CD4-positive, CD25-positive, alpha-beta regulatory T cell (primary cell): ENCODE data around the gene RBBP5. TPM values are rescaled to one million over a fixed set of nuclear protein-coding genes. Genes with fewer than 3 reads are reported as not detected.

Source experiments
- ATAC-seq, 2 donors: fragments of 150-1000 bp; cut with Tn5 transposase; one replicate each; pipeline ENCODE4 v1.10.0; 2021; ENCODE audit warnings: low read depth in 2 of 2, moderate number of reproducible peaks in 2 of 2, moderate library complexity in 1 of 2
- DNase-seq, 3 donors: peaks; one replicate each; pipeline versions ENCODE4 v3.0.0 to v3.0.0-alpha.2; 2012 to 2022; ENCODE audit warnings: mixed read lengths in 1 of 3
- H3K27ac ChIP-seq: one replicate; pipeline ENCODE4 v1.7.0; 2013; ENCODE audit warnings: mild to moderate bottlenecking, low read length; ENCODE audit not compliant: insufficient read depth, poor library complexity, severe bottlenecking
- H3K27me3 ChIP-seq: one replicate; pipeline ENCODE4 v1.7.0; 2013; ENCODE audit warnings: low read length; ENCODE audit not compliant: control insufficient read depth, insufficient read depth
- H3K36me3 ChIP-seq: one replicate; pipeline ENCODE4 v1.7.0; 2013; ENCODE audit warnings: mild to moderate bottlenecking, low read length, moderate library complexity; ENCODE audit not compliant: control insufficient read depth, insufficient read depth
- H3K4me1 ChIP-seq: 2 replicates; pipeline ENCODE4 v1.7.0; 2013; ENCODE audit warnings: mild to moderate bottlenecking, low read length; ENCODE audit not compliant: insufficient read depth, control insufficient read depth, poor library complexity, severe bottlenecking
- H3K4me3 ChIP-seq: one replicate; pipeline ENCODE4 v1.7.0; 2013; ENCODE audit warnings: low read depth, mild to moderate bottlenecking, low read length, moderate library complexity
- H3K9me3 ChIP-seq, 2 experiments: 1 replicate in 1 of 2; 2 replicates in 1 of 2; pipeline ENCODE4 v1.7.0; 2013; ENCODE audit warnings: low read length in 2 of 2, mild to moderate bottlenecking in 1 of 2, moderate library complexity in 1 of 2; ENCODE audit not compliant: control insufficient read depth in 2 of 2
- H3K27ac Mint-ChIP-seq, 3 donors: one replicate each; pipeline ENCODE4 v1.8.0; 2020 to 2022; ENCODE audit warnings: mild to moderate bottlenecking in 3 of 3, mixed read lengths in 3 of 3, moderate library complexity in 2 of 3
- H3K27me3 Mint-ChIP-seq: one replicate; pipeline ENCODE4 v1.8.0; 2022; ENCODE audit warnings: mild to moderate bottlenecking, mixed read lengths
- H3K36me3 Mint-ChIP-seq: one replicate; pipeline ENCODE4 v1.8.0; 2020; ENCODE audit warnings: mixed read lengths
- H3K4me1 Mint-ChIP-seq, 4 donors: one replicate each; pipeline ENCODE4 v1.8.0; 2020 to 2022; ENCODE audit warnings: mixed read lengths in 4 of 4, mild to moderate bottlenecking in 1 of 4
- H3K4me3 Mint-ChIP-seq, 4 donors: one replicate each; pipeline ENCODE4 v1.8.0; 2020 to 2022; ENCODE audit warnings: mild to moderate bottlenecking in 4 of 4, mixed read lengths in 4 of 4, moderate library complexity in 3 of 4
- H3K9me3 Mint-ChIP-seq, 7 donors: one replicate each; pipeline ENCODE4 v1.8.0; 2020 to 2022; ENCODE audit warnings: mixed read lengths in 7 of 7, mild to moderate bottlenecking in 3 of 7, moderate library complexity in 2 of 7
- polyA plus RNA-seq, 4 donors: library from polyadenylated mRNA; unstranded; fragments of 300-500 nt; fragmentation: Illumina TruSeq; gene quantifications; one replicate each; pipeline ENCODE4 v1.2.3, GENCODE V29; 2021
- total RNA-seq: library from RNA; stranded (reverse); gene quantifications from one replicate; pipeline ENCODE4 v1.2.3, GENCODE V29; 2022

RBBP5 gene
- total and polyA plus RNA-seq, 5 donors from 2014 or later, result 18.5 to 26.5 (median 21.2) TPM

DNA sequence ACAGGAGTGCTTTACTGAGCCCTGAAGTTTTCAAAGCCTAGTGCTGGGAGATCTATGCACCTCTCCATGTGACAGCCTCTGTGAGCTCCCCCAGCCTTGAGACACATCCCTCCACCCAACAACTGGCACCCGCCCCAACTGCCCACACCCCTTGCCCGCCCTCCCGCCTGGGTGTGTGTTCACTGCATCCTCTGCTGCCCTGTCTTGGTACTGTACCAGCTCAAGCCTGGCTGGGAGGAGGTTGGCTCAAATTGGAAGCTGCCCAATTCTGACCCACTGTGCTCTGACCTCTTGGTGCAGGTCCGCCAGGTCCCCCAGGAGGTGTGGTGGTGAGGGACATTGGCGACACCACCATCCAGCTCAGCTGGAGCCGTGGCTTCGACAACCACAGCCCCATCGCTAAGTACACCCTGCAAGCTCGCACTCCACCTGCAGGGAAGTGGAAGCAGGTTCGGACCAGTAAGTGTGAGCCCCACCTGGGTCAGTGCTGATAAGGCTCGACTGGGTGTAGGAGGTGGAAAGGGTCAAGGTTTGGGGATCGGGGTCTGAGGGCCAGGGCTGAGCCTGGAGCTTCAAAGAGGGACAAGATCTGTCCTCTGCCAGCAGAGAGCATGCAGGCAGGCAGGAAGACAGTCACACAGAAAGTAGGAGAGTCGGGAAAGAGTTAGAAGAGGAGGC is 55.5 kb downstream of the RBBP5 start:
- no peaks in the 10 kb centered on the region for H3K36me3 ChIP-seq
- H3K27ac ChIP-seq, result no peak overlapping the region
- H3K27me3 ChIP-seq, result no peaks in the 10 kb centered on the region
- no peak overlapping the region for H3K4me3 ChIP-seq
- Mint-ChIP-seq H3K27ac (peak overlapping the region in 1 of 3 donors; percentile 67), H3K4me3 (no peak overlapping the region), H3K36me3 (no peaks in the 10 kb centered on the region), H3K9me3 (peaks cover 0 to 2% (median 0%) of the 10 kb centered on the region in 7 donors), H3K4me1 (peaks cover 0 to 5% (median 0%) of the 10 kb centered on the region in 4 donors), H3K27me3 (peaks cover 9% of the 10 kb centered on the region)
- no peaks in the 10 kb centered on the region for H3K9me3 ChIP-seq
- no peak for DNase-seq
- ATAC-seq, result no peak
- peaks cover 4% of the 10 kb centered on the region for H3K4me1 ChIP-seq

DNA sequence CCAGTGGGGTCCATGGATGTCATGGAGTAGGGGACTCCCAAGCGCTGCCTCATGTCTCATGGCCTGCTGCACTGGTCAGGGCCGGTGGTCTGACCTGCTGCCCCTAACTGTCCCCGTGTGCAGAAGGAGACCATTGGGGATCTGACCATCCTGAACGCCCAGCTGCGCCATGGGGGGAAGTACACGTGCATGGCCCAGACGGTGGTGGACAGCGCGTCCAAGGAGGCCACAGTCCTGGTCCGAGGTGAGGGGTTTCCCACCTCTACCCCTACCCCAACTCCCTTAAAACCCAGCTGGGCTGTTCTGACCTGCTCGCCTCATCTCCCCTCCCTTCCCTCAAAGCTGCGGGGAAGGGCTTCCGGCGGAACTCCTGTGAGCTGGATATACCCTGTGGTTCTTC is 56.1 kb downstream of the RBBP5 start:
- Histone ChIP-seq H3K36me3 (no peaks in the 10 kb centered on the region), H3K27ac (no peak overlapping the region), H3K9me3 (no peaks in the 10 kb centered on the region), H3K4me3 (no peak overlapping the region), H3K27me3 (no peaks in the 10 kb centered on the region), H3K4me1 (peaks cover 4% of the 10 kb centered on the region)
- Mint-ChIP-seq H3K4me3 (no peak overlapping the region), H3K36me3 (no peaks in the 10 kb centered on the region), H3K27ac (no peak overlapping the region), H3K9me3 (peaks cover 0 to 2% (median 0%) of the 10 kb centered on the region in 7 donors), H3K4me1 (peaks cover 0 to 5% (median 0%) of the 10 kb centered on the region in 4 donors), H3K27me3 (peaks cover 9% of the 10 kb centered on the region)
- DNase-seq (no peak), ATAC-seq (no peak)

GRCh38 chr1:205064741-205065316 is 56.9 kb downstream of the RBBP5 start:
- Histone ChIP-seq H3K27ac (no peak overlapping the region), H3K27me3 (no peaks in the 10 kb centered on the region), H3K4me1 (peaks cover 4% of the 10 kb centered on the region), H3K9me3 (no peaks in the 10 kb centered on the region), H3K4me3 (no peak overlapping the region), H3K36me3 (no peaks in the 10 kb centered on the region)
- Mint-ChIP-seq H3K4me1 (peaks cover 0 to 5% (median 0%) of the 10 kb centered on the region in 4 donors), H3K9me3 (peaks cover 0 to 2% (median 0%) of the 10 kb centered on the region in 7 donors), H3K36me3 (no peaks in the 10 kb centered on the region), H3K27ac (no peak overlapping the region), H3K27me3 (peaks cover 9% of the 10 kb centered on the region), H3K4me3 (no peak overlapping the region)
- DNase-seq (no peak), ATAC-seq (no peak)

GRCh38 chr1:205064301-205064700 is 57.5 kb downstream of the RBBP5 start:
- H3K27me3 ChIP-seq, result no peaks in the 10 kb centered on the region
- Mint-ChIP-seq H3K4me3 (no peak overlapping the region), H3K27ac (no peak overlapping the region), H3K27me3 (peaks cover 9% of the 10 kb centered on the region), H3K4me1 (peaks cover 0 to 5% (median 0%) of the 10 kb centered on the region in 4 donors), H3K9me3 (peaks cover 0 to 2% (median 0%) of the 10 kb centered on the region in 7 donors), H3K36me3 (no peaks in the 10 kb centered on the region)
- no peak for DNase-seq
- no peaks in the 10 kb centered on the region for H3K9me3 ChIP-seq
- no peak for ATAC-seq
- no peak overlapping the region for H3K27ac ChIP-seq
- no peak overlapping the region for H3K4me3 ChIP-seq
- peaks cover 4% of the 10 kb centered on the region for H3K4me1 ChIP-seq
- no peaks in the 10 kb centered on the region for H3K36me3 ChIP-seq

GRCh38 chr1:205062895-205063294 is 58.9 kb downstream of the RBBP5 start:
- no peaks in the 10 kb centered on the region for H3K9me3 ChIP-seq
- ATAC-seq, result no peak
- no peaks in the 10 kb centered on the region for H3K36me3 Mint-ChIP-seq
- H3K4me3 Mint-ChIP-seq, result no peak overlapping the region
- peaks cover 0 to 5% (median 0%) of the 10 kb centered on the region in 4 donors for H3K4me1 Mint-ChIP-seq
- H3K4me1 ChIP-seq, result peaks cover 4% of the 10 kb centered on the region
- no peak for DNase-seq
- no peak overlapping the region for H3K4me3 ChIP-seq
- peaks cover 9% of the 10 kb centered on the region for H3K27me3 Mint-ChIP-seq
- no peaks in the 10 kb centered on the region for H3K36me3 ChIP-seq
- no peak overlapping the region for H3K27ac Mint-ChIP-seq
- H3K9me3 Mint-ChIP-seq, result peaks cover 0 to 2% (median 0%) of the 10 kb centered on the region in 7 donors
- H3K27ac ChIP-seq, result no peak overlapping the region
- H3K27me3 ChIP-seq, result no peaks in the 10 kb centered on the region

GRCh38 chr1:205062319-205062718 is 59.5 kb downstream of the RBBP5 start:
- H3K27me3 ChIP-seq, result no peaks in the 10 kb centered on the region
- peaks cover 0 to 5% (median 0%) of the 10 kb centered on the region in 4 donors for H3K4me1 Mint-ChIP-seq
- no peaks in the 10 kb centered on the region for H3K36me3 Mint-ChIP-seq
- DNase-seq (no peak), ATAC-seq (no peak)
- H3K9me3 ChIP-seq, result no peaks in the 10 kb centered on the region
- H3K4me3 Mint-ChIP-seq, result no peak overlapping the region
- peaks cover 0 to 2% (median 0%) of the 10 kb centered on the region in 7 donors for H3K9me3 Mint-ChIP-seq
- no peak overlapping the region for H3K27ac Mint-ChIP-seq
- H3K36me3 ChIP-seq, result no peaks in the 10 kb centered on the region
- no peak overlapping the region for H3K27ac ChIP-seq
- no peak overlapping the region for H3K4me3 ChIP-seq
- H3K27me3 Mint-ChIP-seq, result peaks cover 9% of the 10 kb centered on the region
- peaks cover 4% of the 10 kb centered on the region for H3K4me1 ChIP-seq

DNA sequence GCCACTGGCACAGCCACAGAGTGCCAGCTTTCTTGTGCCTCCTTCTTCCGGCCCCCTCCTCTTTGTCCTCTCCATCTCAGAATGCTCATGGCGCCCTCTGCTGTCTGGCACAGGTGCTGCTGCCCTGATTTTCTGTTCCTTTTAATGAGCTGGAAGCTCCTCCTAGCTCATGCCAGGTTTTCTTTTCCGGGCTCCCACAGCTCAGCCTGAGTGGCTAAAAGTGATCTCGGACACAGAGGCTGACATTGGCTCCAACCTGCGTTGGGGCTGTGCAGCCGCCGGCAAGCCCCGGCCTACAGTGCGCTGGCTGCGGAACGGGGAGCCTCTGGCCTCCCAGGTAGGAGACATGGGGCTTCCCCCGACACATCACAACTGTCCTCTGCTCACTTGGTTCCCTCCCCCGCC is 60.1 kb downstream of the RBBP5 start:
- no peak overlapping the region for H3K27ac ChIP-seq
- H3K27me3 ChIP-seq, result no peaks in the 10 kb centered on the region
- no peak overlapping the region for H3K4me3 ChIP-seq
- H3K9me3 Mint-ChIP-seq, result peaks cover 0 to 2% (median 0%) of the 10 kb centered on the region in 7 donors
- H3K4me3 Mint-ChIP-seq, result no peak overlapping the region
- DNase-seq (peak; percentile 33 to 73 (median 61)), ATAC-seq (peak; percentile 54 to 71)
- no peak overlapping the region for H3K27ac Mint-ChIP-seq
- H3K9me3 ChIP-seq, result no peaks in the 10 kb centered on the region
- no peaks in the 10 kb centered on the region for H3K36me3 Mint-ChIP-seq
- no peaks in the 10 kb centered on the region for H3K36me3 ChIP-seq
- peaks cover 0 to 5% (median 0%) of the 10 kb centered on the region in 4 donors for H3K4me1 Mint-ChIP-seq
- H3K4me1 ChIP-seq, result peaks cover 4% of the 10 kb centered on the region
- peaks cover 9% of the 10 kb centered on the region for H3K27me3 Mint-ChIP-seq

GRCh38 chr1:205061227-205061626 is 60.6 kb downstream of the RBBP5 start:
- no peak for ATAC-seq
- Mint-ChIP-seq H3K4me3 (no peak overlapping the region), H3K4me1 (peaks cover 0 to 5% (median 0%) of the 10 kb centered on the region in 4 donors), H3K36me3 (no peaks in the 10 kb centered on the region), H3K9me3 (no peaks in the 10 kb centered on the region), H3K27ac (no peak overlapping the region), H3K27me3 (peaks cover 9% of the 10 kb centered on the region)
- Histone ChIP-seq H3K4me1 (peaks cover 4% of the 10 kb centered on the region), H3K9me3 (no peaks in the 10 kb centered on the region), H3K36me3 (no peaks in the 10 kb centered on the region), H3K4me3 (no peak overlapping the region), H3K27me3 (no peaks in the 10 kb centered on the region), H3K27ac (no peak overlapping the region)
- no peak for DNase-seq
